GDM1 (cell line): ENCODE data around the gene OR8D1.

Experiments
- DNase-seq: peaks from one replicate; lab custom pipeline; 2025; lab: John Stamatoyannopoulos, UW

OR8D1 gene

GRCh38 chr11:124313849-124314248, at the start of gene OR8D1:
OR8D1 (minus strand) TSS chr11:124313949; CDS start chr11:124310766, 3,183 bp downstream.
- no peak for DNase-seq

GRCh38 chr11:124359566-124359965, 45.8 kb upstream of the OR8D1 start:
- no peak for DNase-seq

- no peak for DNase-seq
Observed at GRCh38 chr11:124346311-124346955, 32.7 kb upstream of the OR8D1 start.

GRCh38 chr11:124344346-124344745, 30.6 kb upstream of the OR8D1 start:
- DNase-seq, result no peak

GRCh38 chr11:124340142-124340447, 26.3 kb upstream of the OR8D1 start:
- DNase-seq, result no peak

GRCh38 chr11:124339396-124340141, 25.8 kb upstream of the OR8D1 start:
- no peak for DNase-seq

- no peak for DNase-seq
Observed at GRCh38 chr11:124331873-124332272, 18.1 kb upstream of the OR8D1 start.

GRCh38 chr11:124329787-124330478, 16.2 kb upstream of the OR8D1 start:
- no peak for DNase-seq

GRCh38 chr11:124327775-124328174, 14.0 kb upstream of the OR8D1 start:
- DNase-seq, result no peak

GRCh38 chr11:124322356-124322755, 8.6 kb upstream of the OR8D1 start:
- DNase-seq, result no peak

- DNase-seq, result no peak
Observed at GRCh38 chr11:124320097-124320496, 6.3 kb upstream of the OR8D1 start, which contains the start of gene OR8D2. OR8D2 (minus strand) TSS chr11:124320197; CDS start chr11:124320197, 0 bp downstream.

- DNase-seq, result no peak
Observed at GRCh38 chr11:124315052-124315451, 1.3 kb upstream of the OR8D1 start.

- DNase-seq, result no peak
Observed at GRCh38 chr11:124313131-124313530, 618 bp downstream of the OR8D1 start.

- DNase-seq, result no peak
Observed at GRCh38 chr11:124311670-124312069, 2.1 kb downstream of the OR8D1 start.

GRCh38 chr11:124311269-124311668, 2.5 kb downstream of the OR8D1 start:
- DNase-seq, result no peak

GRCh38 chr11:124310721-124311120, 3.0 kb downstream of the OR8D1 start:
- DNase-seq, result no peak

GRCh38 chr11:124307093-124307492, 6.7 kb downstream of the OR8D1 start:
- no peak for DNase-seq

GRCh38 chr11:124302347-124303125, 11.2 kb downstream of the OR8D1 start:
- no peak for DNase-seq

GRCh38 chr11:124301548-124301947, 12.2 kb downstream of the OR8D1 start:
- DNase-seq, result no peak

GRCh38 chr11:124297921-124298320, 15.8 kb downstream of the OR8D1 start:
- DNase-seq, result no peak

- no peak for DNase-seq
Observed at GRCh38 chr11:124296016-124296415, 17.7 kb downstream of the OR8D1 start.

GRCh38 chr11:124294687-124295086, 19.1 kb downstream of the OR8D1 start:
- no peak for DNase-seq
